ENCODE data around the gene IQSEC3. TPM values are rescaled to one million over a fixed set of nuclear protein-coding genes. Genes with fewer than 3 reads are reported as not detected.

IQSEC3 gene
- total RNA-seq, 1 experiment from 2014 or later: not detected

DNA sequence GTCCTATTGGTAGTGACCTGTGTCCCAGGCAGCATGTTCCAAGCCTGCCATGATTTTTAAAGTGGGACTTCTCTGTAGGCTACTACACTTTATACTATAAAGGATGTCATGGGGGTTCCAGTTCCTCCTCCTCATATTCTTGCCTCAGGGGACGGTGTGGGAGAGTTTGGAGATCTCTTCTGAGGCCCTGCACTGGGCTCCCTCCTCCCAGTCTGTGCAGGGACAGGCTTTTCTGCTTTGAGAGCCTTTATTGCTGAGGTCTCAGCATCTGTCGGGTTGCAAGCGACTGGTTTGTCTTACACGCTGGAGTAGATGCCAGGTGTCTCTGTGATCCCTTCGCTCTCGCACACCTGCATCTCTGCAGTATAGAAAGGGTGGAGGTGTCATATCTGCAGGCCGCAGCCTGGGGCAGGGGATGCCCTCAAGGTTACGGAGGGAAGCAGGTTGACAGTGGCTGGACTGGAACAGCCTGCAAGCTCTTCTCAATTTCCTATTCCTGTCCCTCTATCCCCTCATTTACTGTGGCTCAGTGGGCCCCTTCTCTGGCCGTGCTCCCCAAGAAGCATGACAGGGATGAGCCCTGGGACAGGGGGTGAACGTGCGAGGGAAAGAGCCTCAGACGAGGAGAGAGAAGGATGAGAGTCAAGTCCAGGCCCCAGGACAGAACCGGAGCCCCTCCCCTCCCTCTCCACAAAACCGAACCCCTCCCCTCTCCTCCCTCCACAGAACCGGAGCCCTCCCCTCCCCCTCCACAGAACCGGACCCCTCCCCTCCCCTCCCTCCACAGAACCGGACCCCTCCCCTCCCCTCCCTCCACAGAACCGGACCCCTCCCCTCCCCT lies 96.1 kb downstream of the IQSEC3 start:
- no peak for DNase-seq (ENCODE audit: low read depth)

GRCh38 chr12:163406-163986 lies 96.9 kb downstream of the IQSEC3 start:
- no peak for DNase-seq (ENCODE audit: low read depth)

GRCh38 chr12:164207-164606 lies 97.6 kb downstream of the IQSEC3 start:
- no peak for DNase-seq (ENCODE audit: low read depth)

GRCh38 chr12:165862-166368 lies 99.3 kb downstream of the IQSEC3 start:
- no peak for DNase-seq (ENCODE audit: low read depth)

GRCh38 chr12:166425-167075 lies 100.0 kb downstream of the IQSEC3 start:
- no peak for DNase-seq (ENCODE audit: low read depth)

GRCh38 chr12:167959-168600 lies 101.5 kb downstream of the IQSEC3 start:
- no peak for DNase-seq (ENCODE audit: low read depth)

GRCh38 chr12:168763-169525 lies 102.4 kb downstream of the IQSEC3 start:
- peak; percentile 69 for DNase-seq (ENCODE audit: low read depth)

GRCh38 chr12:169528-170370 lies 103.2 kb downstream of the IQSEC3 start:
- DNase-seq (ENCODE audit: low read depth): no peak

DNA sequence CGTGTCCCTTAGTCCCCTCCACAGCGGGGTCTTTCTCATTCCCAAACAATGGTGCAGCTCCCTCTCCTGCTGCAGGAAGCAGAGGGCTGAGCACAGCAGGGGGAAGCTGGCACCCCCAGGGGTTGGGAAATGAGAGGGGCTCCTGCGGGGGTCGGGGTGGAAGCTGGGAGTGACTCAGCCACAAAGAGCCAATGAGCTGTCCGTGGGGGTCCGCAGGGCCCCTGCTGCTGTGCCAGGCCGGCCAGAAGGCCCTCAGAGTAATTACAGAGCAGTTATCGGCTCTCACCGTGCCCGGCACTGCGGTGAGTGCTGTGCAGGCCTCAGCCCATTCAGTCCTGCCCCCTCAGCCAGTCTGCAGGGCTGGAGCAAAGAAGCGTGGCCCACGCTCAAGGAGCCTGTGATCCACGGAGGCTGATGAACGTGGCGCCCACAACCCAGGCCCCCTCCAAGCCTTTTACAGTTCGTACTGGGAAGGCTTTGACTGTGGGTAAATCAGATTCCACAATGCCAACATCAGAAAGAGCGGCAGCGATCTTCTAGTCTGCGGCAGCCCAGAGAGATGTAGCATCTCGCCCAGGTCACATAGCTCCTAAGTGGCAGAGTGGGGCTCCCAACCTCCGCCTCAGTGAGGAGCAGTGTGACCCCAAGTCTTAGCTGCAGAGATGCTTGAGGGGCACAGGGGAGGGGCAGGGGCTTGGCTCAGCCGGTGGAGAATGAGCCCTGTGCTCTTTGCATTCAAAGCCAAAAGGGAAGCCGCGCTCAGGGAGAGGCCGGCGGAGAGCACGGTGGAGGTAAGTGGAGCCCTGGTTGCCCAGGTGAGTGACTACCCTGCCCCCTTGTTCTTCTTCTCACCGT lies 104.0 kb downstream of the IQSEC3 start:
- DNase-seq (ENCODE audit: low read depth): no peak

- DNase-seq (ENCODE audit: low read depth): no peak
Measured at GRCh38 chr12:171276-171675, 104.7 kb downstream of the IQSEC3 start.

DNA sequence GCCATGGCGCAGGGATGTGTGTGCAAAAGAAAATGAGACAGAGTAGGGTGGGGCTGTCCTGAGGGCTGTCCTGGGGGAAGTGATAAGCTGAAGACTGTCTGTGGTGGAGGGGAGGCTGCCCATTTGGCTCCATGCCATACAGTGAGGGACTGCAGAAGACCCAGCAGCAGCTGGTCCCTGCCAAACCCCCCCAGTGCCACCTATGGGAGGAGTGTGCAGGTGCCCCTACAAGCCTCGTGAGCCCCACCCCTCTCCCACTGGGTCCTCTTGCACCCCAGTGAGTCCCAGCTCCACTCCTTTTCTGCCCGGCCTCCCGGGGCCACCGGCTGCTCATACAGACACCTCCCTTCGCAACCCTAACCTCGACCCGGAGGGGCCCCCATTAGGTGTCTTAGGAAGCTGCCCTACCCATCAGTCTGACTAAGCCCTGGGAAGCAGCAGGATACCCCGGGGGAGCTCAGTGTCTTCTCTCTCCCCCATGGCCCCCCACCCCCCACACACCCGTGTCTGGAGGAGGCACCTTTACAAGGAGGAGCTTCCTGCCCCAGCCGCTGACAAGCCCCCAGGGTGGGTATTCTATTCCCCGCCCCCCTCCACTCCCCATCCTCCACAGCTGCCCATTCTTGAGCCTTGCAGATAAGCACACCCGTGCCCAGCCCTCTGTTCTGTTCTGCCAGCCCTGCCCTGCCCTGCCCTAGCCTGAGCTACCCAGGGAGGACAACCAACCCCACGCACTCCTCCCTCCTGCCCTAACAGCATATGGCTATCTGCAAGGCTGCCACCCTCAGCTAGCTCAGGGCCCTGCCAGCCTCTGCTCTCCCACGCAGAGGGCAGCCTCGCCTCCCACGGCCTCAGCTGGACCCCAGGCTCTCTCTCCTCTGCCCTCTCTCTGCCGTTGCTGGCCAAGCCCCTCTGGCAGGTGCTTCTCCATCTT lies 105.4 kb downstream of the IQSEC3 start:
- DNase-seq (ENCODE audit: low read depth): no peak

DNA sequence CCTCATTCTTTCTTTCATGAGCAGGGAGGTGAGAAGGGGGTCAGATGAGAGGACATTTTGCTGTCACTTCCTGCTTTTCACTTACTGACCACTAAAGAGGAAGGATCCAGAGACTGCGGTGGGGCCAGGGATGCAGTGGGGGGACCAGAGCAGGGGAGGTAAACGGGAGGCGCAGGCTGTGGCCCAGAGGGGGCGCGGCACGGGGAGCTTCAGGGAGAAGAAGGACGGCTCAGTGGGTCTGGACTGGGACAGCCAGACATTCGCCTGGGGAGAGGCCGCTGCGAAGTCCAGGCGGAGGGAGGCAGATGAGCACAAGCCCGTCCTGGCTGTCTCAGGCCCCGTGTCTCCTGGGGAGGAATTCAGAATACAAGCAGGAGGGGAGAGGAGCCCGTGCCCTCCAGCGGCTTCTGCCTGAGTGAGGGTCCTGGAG lies 106.2 kb downstream of the IQSEC3 start:
- no peak for DNase-seq (ENCODE audit: low read depth)

DNA sequence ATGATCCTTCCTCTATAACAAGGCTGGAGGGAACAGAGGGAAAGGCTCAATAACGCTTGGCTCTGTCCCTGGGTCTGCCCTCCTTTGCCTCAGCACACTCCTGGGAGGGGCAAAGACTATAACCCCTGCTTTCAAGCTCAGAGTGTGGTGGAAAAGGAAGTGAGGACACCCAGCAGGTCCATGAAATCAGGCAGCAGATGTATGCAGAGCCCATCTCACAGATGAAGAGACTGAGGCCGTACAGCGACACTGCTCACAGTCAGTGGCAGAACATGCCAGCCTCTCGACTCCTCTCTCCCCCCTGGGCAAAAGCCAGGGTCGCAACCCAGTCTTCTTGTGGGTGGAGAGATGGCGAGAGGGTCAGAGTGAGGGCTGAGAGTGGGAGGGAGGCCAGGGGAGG lies 107.6 kb downstream of the IQSEC3 start:
- no peak for DNase-seq (ENCODE audit: low read depth)

GRCh38 chr12:174596-174995 lies 108.0 kb downstream of the IQSEC3 start:
- DNase-seq (ENCODE audit: low read depth): no peak

- DNase-seq (ENCODE audit: low read depth): no peak
Measured at GRCh38 chr12:175250-175649, 108.7 kb downstream of the IQSEC3 start.

GRCh38 chr12:175759-176158 lies 109.2 kb downstream of the IQSEC3 start:
- no peak for DNase-seq (ENCODE audit: low read depth)

- DNase-seq (ENCODE audit: low read depth): peak; percentile 66
Measured at GRCh38 chr12:176321-177181, 110.0 kb downstream of the IQSEC3 start.

Data from HT1080 (cell line).